K562 (cell line): ENCODE results near the gene SON. TPM values are rescaled to one million over a fixed set of nuclear protein-coding genes. Genes with fewer than 3 reads are reported as not detected.

Experiments used
- C11orf30 ChIP-seq: fragments of 450-650 bp; IDR thresholded peaks from 2 replicates; pipeline ENCODE4 v1.6.1; 2016; ENCODE audit warnings: low read depth, mild to moderate bottlenecking
- CTCF ChIP-seq, 3 experiments: IDR thresholded peaks in 2 of 3; conservative IDR thresholded peaks in 1 of 3; 2 replicates each; pipeline ENCODE4 v1.5.1; 2011 to 2012; ENCODE audit warnings: low read length in 3 of 3, mild to moderate bottlenecking in 3 of 3, control low read depth in 2 of 3, improper control_type of control experiment in 1 of 3, inconsistent platforms in 1 of 3, low read depth in 1 of 3, mixed read lengths in 1 of 3, moderate library complexity in 1 of 3; ENCODE audit not compliant: insufficient read depth in 2 of 3
- DLX4 ChIP-seq: fragments of 250-450 bp; sonication (Bioruptor Pico); IDR thresholded peaks from 2 replicates; pipeline ENCODE4 v1.6.1; 2021; ENCODE audit warnings: mild to moderate bottlenecking
- GATA2 ChIP-seq: sonication (generic); formaldehyde crosslinking; IDR thresholded peaks from 2 replicates; pipeline ENCODE4 v1.4.0; 2020; ENCODE audit warnings: mild to moderate bottlenecking, missing genetic modification reagents
- HLTF ChIP-seq: fragments of 450-650 bp; IDR thresholded peaks from 2 replicates; pipeline ENCODE4 v1.6.1; 2016
- KHSRP ChIP-seq: fragments of 450-650 bp; IDR thresholded peaks from 2 replicates; pipeline ENCODE4 v1.6.1; 2017
- LCOR ChIP-seq: sonication (generic); formaldehyde crosslinking; IDR thresholded peaks from 2 replicates; pipeline ENCODE4 v1.8.0; 2022; ENCODE audit warnings: mild to moderate bottlenecking, missing genetic modification reagents
- TOE1 ChIP-seq, 2 experiments: fragments of 450-650 bp in 1 of 2; sonication (generic) in 1 of 2; formaldehyde crosslinking in 1 of 2; IDR thresholded peaks; 2 replicates each; pipeline versions ENCODE4 v1.7.1 to v1.8.0; 2016 to 2022; ENCODE audit warnings: borderline replicate concordance in 2 of 2, mild to moderate bottlenecking in 2 of 2, antibody characterized with exemption in 1 of 2, inconsistent platforms in 1 of 2, low read depth in 1 of 2, missing genetic modification reagents in 1 of 2, moderate library complexity in 1 of 2
- TRIM25 ChIP-seq: fragments of 450-650 bp; IDR thresholded peaks from 2 replicates; pipeline ENCODE4 v1.7.0; 2016; ENCODE audit warnings: borderline replicate concordance
- ZBTB49 ChIP-seq: sonication (generic); formaldehyde crosslinking; IDR thresholded peaks from 2 replicates; pipeline ENCODE4 v1.8.0; 2022; ENCODE audit warnings: missing genetic modification reagents, mild to moderate bottlenecking, borderline replicate concordance
- ZNF696 ChIP-seq: fragments of 250-450 bp; sonication (Bioruptor Pico); conservative IDR thresholded peaks from 2 replicates; pipeline ENCODE4 v1.4.0; 2020; ENCODE audit warnings: mild to moderate bottlenecking, moderate library complexity
- ZNF740 ChIP-seq, 3 experiments: fragments of 200-800 bp in 1 of 3; sonication (Bioruptor generic) in 1 of 3; sonication (generic) in 1 of 3; formaldehyde crosslinking in 1 of 3; IDR thresholded peaks; 2 replicates each; pipeline versions ENCODE4 v1.6.1 to v1.8.0; 2016 to 2022; ENCODE audit warnings: mild to moderate bottlenecking in 2 of 3, missing compliant biosample characterization in 2 of 3, missing genetic modification characterization in 2 of 3, missing genetic modification reagents in 1 of 3
- polyA plus RNA-seq, 8 experiments: library from polyadenylated mRNA; depleted of rRNA in 4 of 8; stranded (reverse) in 5 of 8; unstranded in 3 of 8; fragments of >200 nt; fragmentation: Nextera tagmentation in 2 of 8; fragmentation: Illumina TruSeq in 1 of 8; extraction: Ambion mirVana in 2 of 8; extraction: Trizol in 1 of 8; gene quantifications; 2 replicates each; pipeline versions ENCODE4 v1.2.1 to v1.2.3, GENCODE V29; 2011 to 2014; ENCODE audit warnings: inconsistent platforms in 1 of 8, missing spikeins in 1 of 8
- total RNA-seq, 7 experiments: library from RNA; depleted of rRNA in 6 of 7; stranded (reverse); fragments of >200 nt in 6 of 7; fragmentation: Illumina TruSeq in 2 of 7; extraction: Trizol in 2 of 7; gene quantifications; 2 replicates each; pipeline versions ENCODE4 v1.2.1 to v1.2.3, GENCODE V29; 2011 to 2021; ENCODE audit warnings: low replicate concordance in 1 of 7
- TF ChIP-seq, protein P1 (sequence below): fragments of 250-450 bp; sonication (Bioruptor Pico); IDR thresholded peaks from 2 replicates; pipeline ENCODE4 v1.4.0; 2020; ENCODE audit warnings: mild to moderate bottlenecking, moderate library complexity, borderline replicate concordance

The SON gene
- total and polyA plus RNA-seq, 9 of the 15 experiments (the other 6 are each of a cell fraction or from before 2014, with no cell fraction given), result 105 to 742 (median 187) TPM

GRCh38 chr21:33541756-33542639, 840 bp upstream of the SON start, which contains the start of gene GART (continued):
- peak; percentile 33; the same call in 1 of the 2 replicates for TF ChIP-seq TRIM25
- TF ChIP-seq GATA2 (CRISPR knock-in tag), result no peak
- no peak for TF ChIP-seq DLX4
- TF ChIP-seq HLTF, result no peak
- TF ChIP-seq TOE1 (IDR thresholded peaks at IDR 0.05; ENCODE audit: borderline replicate concordance), result peak; percentile 58
- no peak for TF ChIP-seq TOE1 (CRISPR knock-in tag; IDR thresholded peaks at IDR 0.05; ENCODE audit: borderline replicate concordance, low read depth)
- no peak for TF ChIP-seq ZBTB49 (CRISPR knock-in tag)
- no peak for TF ChIP-seq ZNF740 (CRISPR knock-in tag; IDR thresholded peaks at IDR 0.05)
- no peak for TF ChIP-seq ZNF740 (tag; IDR thresholded peaks at IDR 0.05)
- no peak for TF ChIP-seq CTCF (IDR thresholded peaks at IDR 0.05 in 2 of 3, conservative IDR thresholded peaks at IDR 0.05 in 1 of 3; ENCODE audit: insufficient read depth in 2 of 3, low read depth in 1 of 3, low read length in 3 of 3)
- TF ChIP-seq, protein P1, sequence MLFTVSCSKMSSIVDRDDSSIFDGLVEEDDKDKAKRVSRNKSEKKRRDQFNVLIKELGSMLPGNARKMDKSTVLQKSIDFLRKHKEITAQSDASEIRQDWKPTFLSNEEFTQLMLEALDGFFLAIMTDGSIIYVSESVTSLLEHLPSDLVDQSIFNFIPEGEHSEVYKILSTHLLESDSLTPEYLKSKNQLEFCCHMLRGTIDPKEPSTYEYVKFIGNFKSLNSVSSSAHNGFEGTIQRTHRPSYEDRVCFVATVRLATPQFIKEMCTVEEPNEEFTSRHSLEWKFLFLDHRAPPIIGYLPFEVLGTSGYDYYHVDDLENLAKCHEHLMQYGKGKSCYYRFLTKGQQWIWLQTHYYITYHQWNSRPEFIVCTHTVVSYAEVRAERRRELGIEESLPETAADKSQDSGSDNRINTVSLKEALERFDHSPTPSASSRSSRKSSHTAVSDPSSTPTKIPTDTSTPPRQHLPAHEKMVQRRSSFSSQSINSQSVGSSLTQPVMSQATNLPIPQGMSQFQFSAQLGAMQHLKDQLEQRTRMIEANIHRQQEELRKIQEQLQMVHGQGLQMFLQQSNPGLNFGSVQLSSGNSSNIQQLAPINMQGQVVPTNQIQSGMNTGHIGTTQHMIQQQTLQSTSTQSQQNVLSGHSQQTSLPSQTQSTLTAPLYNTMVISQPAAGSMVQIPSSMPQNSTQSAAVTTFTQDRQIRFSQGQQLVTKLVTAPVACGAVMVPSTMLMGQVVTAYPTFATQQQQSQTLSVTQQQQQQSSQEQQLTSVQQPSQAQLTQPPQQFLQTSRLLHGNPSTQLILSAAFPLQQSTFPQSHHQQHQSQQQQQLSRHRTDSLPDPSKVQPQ, result no peak
- TF ChIP-seq KHSRP, result peak; percentile 11; the same call in 1 of the 2 replicates
- no peak for TF ChIP-seq ZNF696
- TF ChIP-seq C11orf30, result no peak
- TF ChIP-seq LCOR (CRISPR knock-in tag), result no peak; the same call in 1 of the 2 replicates
